ENCODE data around the gene C1orf210.

Gene C1orf210

DNA sequence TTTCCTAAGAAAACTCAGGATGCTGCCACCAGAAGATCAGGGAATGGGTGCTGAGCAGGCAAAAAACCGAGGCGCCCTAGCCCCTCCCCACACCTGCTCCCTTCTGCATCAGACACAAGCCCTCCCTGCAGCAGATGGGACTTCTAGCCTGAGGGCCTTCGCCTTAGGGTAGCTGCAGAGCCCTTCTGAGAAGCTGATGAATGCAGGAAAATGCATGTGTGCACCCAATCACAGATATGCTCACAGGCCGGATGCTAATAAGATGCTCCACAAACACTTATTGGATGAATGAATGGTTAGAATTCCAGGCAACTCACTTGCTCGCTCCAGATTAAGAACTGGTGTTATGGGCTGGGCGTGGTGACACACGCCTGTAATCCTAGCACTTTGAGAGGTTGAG, 6.8 kb upstream of the C1orf210 start:
- Histone ChIP-seq H3K4me2 (ENCODE audit: low read length) (no peak overlapping the region), H3K4me1 (ENCODE audit: low read length) (0 out of 2 replicates have a peak, but pooled peaks cover 2% of the 10 kb centered on the region), H3K79me2 (ENCODE audit: low read length) (no peaks in the 10 kb centered on the region), H3K9ac (ENCODE audit: low read length) (no peak overlapping the region), H2AFZ (ENCODE audit: low read depth, low read length) (no peak overlapping the region), H3K4me3 (ENCODE audit: low read length) (no peak overlapping the region), H3K9me3 (ENCODE audit: insufficient read depth, low read length) (no peaks in the 10 kb centered on the region), H3K36me3 (replicated peaks; ENCODE audit: low read depth, low read length) (no peaks in the 10 kb centered on the region), H4K20me1 (ENCODE audit: insufficient read depth, low read length) (no peaks in the 10 kb centered on the region), H3K27me3 (ENCODE audit: low read depth, low read length) (peaks cover 12% of the 10 kb centered on the region), H3K27ac (ENCODE audit: low read length) (no peak overlapping the region)
- TF ChIP-seq EZH2phosphoT487 (IDR thresholded peaks at IDR 0.05; ENCODE audit: low read depth): no peak
- no peak for TF ChIP-seq CTCF (IDR thresholded peaks at IDR 0.05; ENCODE audit: low read depth, low read length)

DNA sequence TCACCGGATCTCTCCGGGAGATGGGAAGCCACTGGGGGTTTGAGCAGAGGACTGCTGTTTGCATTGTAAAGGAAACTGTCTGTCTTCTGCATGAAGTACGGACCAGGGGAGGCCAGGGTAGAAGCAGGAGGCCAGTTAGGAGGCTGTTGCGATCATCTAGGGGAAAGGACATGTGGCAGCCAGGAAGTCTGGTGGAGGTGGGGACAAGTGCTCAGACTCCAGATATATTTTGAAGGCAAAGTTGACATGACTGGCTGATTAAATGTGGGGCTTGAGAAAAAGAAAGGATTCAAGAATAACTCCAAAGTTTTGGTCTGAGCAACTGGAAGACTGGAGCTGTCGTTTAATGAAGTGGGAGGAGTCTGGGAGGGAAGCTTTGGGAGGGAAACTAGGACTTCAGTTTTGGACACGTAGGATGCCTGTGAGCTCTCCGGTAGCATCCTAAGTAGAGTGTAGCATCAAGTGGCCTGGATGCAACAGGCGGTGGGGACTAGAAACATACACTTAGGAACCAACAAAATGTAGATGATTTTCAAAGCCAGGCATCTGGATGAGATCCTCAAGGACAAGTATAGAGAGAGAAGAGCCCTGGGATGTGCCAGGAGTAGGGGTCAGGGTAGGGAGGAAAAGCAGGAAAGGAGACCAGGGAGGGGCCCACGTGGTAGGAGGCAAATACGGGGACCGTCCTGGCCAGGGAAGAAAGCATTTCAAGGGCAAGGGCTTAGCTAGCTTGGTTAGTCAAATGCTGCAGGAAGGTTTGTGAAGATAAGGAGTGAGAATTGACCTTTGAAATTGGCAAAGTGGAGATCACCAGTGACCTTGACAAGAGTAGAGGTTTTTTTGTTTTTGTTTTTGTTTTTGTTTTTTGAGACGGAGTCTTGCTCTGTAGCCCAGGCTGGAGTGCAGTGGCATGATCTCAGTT, 3.7 kb upstream of the C1orf210 start:
- Histone ChIP-seq H2AFZ (ENCODE audit: low read depth, low read length) (no peak overlapping the region), H3K27me3 (ENCODE audit: low read depth, low read length) (peaks cover 13% of the 10 kb centered on the region), H3K4me2 (ENCODE audit: low read length) (no peak overlapping the region), H3K36me3 (replicated peaks; ENCODE audit: low read depth, low read length) (no peaks in the 10 kb centered on the region), H3K79me2 (ENCODE audit: low read length) (no peaks in the 10 kb centered on the region), H4K20me1 (ENCODE audit: insufficient read depth, low read length) (no peaks in the 10 kb centered on the region), H3K4me1 (ENCODE audit: low read length) (0 out of 2 replicates have a peak, but pooled peaks cover 2% of the 10 kb centered on the region), H3K9me3 (ENCODE audit: insufficient read depth, low read length) (no peaks in the 10 kb centered on the region), H3K4me3 (ENCODE audit: low read length) (no peak overlapping the region), H3K27ac (ENCODE audit: low read length) (no peak overlapping the region), H3K9ac (ENCODE audit: low read length) (no peak overlapping the region)
- TF ChIP-seq EZH2phosphoT487 (IDR thresholded peaks at IDR 0.05; ENCODE audit: low read depth): no peak
- TF ChIP-seq CTCF (IDR thresholded peaks at IDR 0.05; ENCODE audit: low read depth, low read length): no peak

GRCh38 chr1:43288058-43288784, 2.8 kb upstream of the C1orf210 start:
- Histone ChIP-seq H2AFZ (ENCODE audit: low read depth, low read length) (no peak overlapping the region), H4K20me1 (ENCODE audit: insufficient read depth, low read length) (no peaks in the 10 kb centered on the region), H3K4me2 (ENCODE audit: low read length) (no peak overlapping the region), H3K36me3 (replicated peaks; ENCODE audit: low read depth, low read length) (no peaks in the 10 kb centered on the region), H3K79me2 (ENCODE audit: low read length) (no peaks in the 10 kb centered on the region), H3K9ac (ENCODE audit: low read length) (no peak overlapping the region), H3K27ac (ENCODE audit: low read length) (no peak overlapping the region), H3K4me1 (ENCODE audit: low read length) (0 out of 2 replicates have a peak, but pooled peaks cover 2% of the 10 kb centered on the region), H3K9me3 (ENCODE audit: insufficient read depth, low read length) (no peaks in the 10 kb centered on the region), H3K27me3 (ENCODE audit: low read depth, low read length) (peaks cover 13% of the 10 kb centered on the region), H3K4me3 (ENCODE audit: low read length) (no peak overlapping the region)
- no peak for TF ChIP-seq CTCF (IDR thresholded peaks at IDR 0.05; ENCODE audit: low read depth, low read length)
- no peak for TF ChIP-seq EZH2phosphoT487 (IDR thresholded peaks at IDR 0.05; ENCODE audit: low read depth)

- peaks cover 13% of the 10 kb centered on the region for H3K27me3 ChIP-seq (ENCODE audit: low read depth, low read length)
- H3K27ac ChIP-seq (ENCODE audit: low read length): no peak overlapping the region
These were observed 1.2 kb upstream of the C1orf210 start for GRCh38 chr1:43286533-43286932.

More at GRCh38 chr1:43286533-43286932, 1.2 kb upstream of the C1orf210 start:
- Histone ChIP-seq H4K20me1 (ENCODE audit: insufficient read depth, low read length) (no peaks in the 10 kb centered on the region), H3K4me1 (ENCODE audit: low read length) (no peaks in the 10 kb centered on the region), H3K79me2 (ENCODE audit: low read length) (no peaks in the 10 kb centered on the region), H3K36me3 (replicated peaks; ENCODE audit: low read depth, low read length) (no peaks in the 10 kb centered on the region), H3K9ac (ENCODE audit: low read length) (no peak overlapping the region), H2AFZ (ENCODE audit: low read depth, low read length) (no peak overlapping the region), H3K4me3 (ENCODE audit: low read length) (no peak overlapping the region), H3K4me2 (ENCODE audit: low read length) (no peak overlapping the region), H3K9me3 (ENCODE audit: insufficient read depth, low read length) (no peaks in the 10 kb centered on the region)
- TF ChIP-seq CTCF (IDR thresholded peaks at IDR 0.05; ENCODE audit: low read depth, low read length) (no peak), EZH2phosphoT487 (IDR thresholded peaks at IDR 0.05; ENCODE audit: low read depth) (no peak)
